Islet of Langerhans (tissue), 1 donor: ENCODE results near the gene POMGNT2.

Experiments
- FAIRE-seq: peaks from one replicate; lab custom pipeline; 2011; peaks lifted over from hg19 to GRCh38; lab: Jason Lieb, UNC

POMGNT2 gene

GRCh38 chr3:43102773-43103480 lies 3.0 kb downstream of the POMGNT2 start:
- no peak for FAIRE-seq

DNA sequence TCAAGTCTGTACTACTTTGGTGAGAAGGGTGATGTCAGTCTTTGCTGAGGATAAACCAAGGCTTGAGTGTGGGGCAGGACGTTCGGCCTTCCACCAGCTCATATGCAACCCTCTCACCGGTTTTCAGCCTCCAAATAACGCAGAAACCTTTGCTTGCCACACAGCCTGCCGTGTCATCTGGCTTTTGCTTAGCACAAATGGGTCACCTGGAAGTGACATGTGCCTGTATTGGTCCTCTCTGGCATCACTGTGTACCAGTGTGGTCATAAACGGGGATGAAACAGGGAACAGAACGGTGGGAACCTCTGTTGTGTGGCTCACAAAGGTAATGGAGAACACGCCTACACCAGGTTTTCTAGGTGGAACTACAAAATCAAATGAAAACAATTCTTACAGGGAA lies 7.1 kb downstream of the POMGNT2 start:
- FAIRE-seq, result no peak

- no peak for FAIRE-seq
These were observed 8.3 kb downstream of the POMGNT2 start for GRCh38 chr3:43097400-43098080.

GRCh38 chr3:43096761-43097160 lies 9.1 kb downstream of the POMGNT2 start:
- FAIRE-seq, result no peak

- no peak for FAIRE-seq
These were observed 10.5 kb downstream of the POMGNT2 start for GRCh38 chr3:43095370-43095769.

DNA sequence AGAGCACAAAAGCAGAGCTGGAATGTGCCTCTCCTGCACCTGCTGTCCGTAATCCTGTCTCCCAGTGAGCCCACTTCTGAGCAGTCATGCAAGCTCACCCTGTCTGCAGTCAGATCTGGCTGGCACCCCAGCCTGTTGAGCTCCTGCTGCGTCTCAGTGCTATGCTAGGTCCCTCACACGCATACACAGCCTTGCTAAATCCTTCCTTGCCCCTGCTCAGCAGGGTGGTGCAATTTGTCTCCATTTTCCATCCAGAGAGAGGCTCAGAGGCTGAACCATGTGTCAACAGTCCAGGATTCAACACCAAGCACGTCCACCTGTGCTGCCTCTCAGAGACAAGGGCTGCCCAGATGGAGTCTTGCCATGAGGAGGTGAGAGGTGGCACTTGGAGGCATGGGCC lies 11.0 kb downstream of the POMGNT2 start:
- no peak for FAIRE-seq

GRCh38 chr3:43094381-43094780 lies 11.5 kb downstream of the POMGNT2 start:
- FAIRE-seq, result no peak

GRCh38 chr3:43093974-43094373 lies 11.9 kb downstream of the POMGNT2 start:
- no peak for FAIRE-seq

- FAIRE-seq, result no peak
These were observed 12.9 kb downstream of the POMGNT2 start for GRCh38 chr3:43093006-43093405.

- no peak for FAIRE-seq
These were observed 14.4 kb downstream of the POMGNT2 start for GRCh38 chr3:43091481-43091880.

DNA sequence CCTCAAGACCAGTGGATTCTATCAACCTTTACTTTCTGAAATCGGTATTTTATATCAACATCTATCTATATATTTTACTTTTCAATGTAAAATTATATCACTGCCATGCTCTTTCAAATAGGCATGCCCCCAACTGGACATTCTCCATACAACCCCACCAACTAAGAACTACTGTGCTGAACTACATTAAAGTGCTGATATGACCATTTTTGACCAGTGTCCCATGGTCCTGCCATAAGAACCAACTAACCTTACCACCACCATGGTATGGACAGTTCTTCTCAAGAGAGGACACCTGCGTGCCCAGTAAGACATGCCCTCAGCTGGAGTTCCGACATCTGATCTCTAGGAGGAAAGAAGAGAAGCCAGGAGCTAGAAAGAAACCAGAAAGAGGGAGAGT lies 15.6 kb downstream of the POMGNT2 start:
- FAIRE-seq, result no peak

DNA sequence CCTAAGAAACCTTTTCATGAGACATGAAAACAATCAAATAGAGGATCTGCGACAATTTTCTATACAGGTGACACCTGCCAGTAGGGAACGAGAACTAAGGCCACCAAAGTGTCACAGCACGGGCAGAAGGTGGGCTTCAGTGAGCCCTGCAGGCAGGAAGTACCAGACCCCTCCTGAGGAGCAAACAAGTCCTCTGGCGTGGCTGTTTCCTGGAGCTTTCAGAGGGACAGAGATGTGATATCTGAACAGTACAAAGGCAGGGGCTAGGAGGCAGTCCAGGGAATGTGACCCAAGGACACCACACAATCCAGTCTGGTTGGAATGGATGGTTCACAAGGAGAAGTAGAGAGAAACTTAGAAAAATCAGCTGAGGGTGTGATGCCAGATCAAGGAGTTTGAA lies 16.8 kb downstream of the POMGNT2 start:
- no peak for FAIRE-seq

- FAIRE-seq, result no peak
These were observed 18.6 kb downstream of the POMGNT2 start for GRCh38 chr3:43087249-43087776.

GRCh38 chr3:43086460-43087165 lies 19.3 kb downstream of the POMGNT2 start:
- FAIRE-seq, result no peak

DNA sequence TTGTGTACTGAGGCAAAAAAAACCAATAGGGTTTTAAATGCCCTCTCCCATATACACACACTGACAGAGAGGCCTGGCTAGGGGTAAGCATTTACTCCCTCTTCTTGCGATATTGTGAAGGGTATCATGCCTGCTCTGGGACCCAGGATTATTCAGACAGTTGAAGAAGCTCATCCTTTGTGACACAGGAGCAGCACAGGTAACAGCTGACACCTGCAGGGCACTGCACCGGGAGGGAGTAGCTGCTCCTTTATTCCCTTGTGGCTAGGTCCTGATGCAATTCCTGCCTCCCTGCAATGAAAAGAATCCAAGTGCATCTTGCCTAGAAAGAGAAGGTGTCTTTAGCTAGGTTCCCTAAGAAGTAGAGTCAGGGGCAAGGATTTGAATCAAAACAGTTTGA lies 23.4 kb downstream of the POMGNT2 start:
- no peak for FAIRE-seq

- FAIRE-seq, result no peak
These were observed 24.1 kb downstream of the POMGNT2 start for GRCh38 chr3:43081796-43082195.

DNA sequence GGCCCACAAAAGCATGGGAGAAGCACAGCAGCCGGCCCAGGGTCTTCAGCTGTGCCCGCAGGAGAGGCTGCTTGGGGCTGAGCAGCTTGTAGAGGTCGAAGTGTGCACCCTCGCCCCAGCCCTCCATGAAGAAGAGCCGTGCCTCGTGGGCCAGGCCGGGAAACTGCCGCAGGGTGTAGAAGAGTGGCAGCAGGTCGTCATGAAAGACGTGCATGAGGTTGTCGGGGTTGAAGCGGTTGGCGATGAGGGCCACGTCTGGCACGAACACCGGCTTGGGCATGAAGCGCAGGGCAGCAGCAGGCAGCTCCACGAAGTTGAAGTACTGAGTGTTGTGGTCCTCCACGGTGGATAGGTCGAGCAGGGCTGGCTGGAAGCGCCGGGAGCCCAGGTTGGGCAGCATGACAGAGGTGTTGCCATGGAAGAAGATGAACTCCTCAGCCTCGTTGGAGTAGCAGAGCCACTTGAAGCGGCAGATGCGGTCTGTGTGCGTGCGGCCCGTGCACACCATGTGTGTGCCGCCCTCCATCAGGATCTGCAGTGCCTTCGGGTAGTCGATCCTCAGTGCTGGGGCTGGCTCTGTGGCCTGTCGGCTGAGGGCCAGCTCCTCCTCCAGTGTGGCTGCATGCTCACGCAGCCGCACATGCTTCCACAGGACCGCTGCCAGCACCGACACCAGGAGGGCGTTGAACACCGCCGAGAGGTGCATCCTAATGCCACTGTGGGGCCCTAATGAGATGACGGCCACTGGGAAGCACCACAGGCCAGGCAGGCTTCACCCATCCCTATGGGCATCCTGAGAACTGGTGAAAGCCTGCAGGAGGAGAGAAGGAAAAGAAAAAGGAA lies 24.9 kb downstream of the POMGNT2 start:
- no peak for FAIRE-seq

GRCh38 chr3:43079536-43080332 lies 26.1 kb downstream of the POMGNT2 start:
- no peak for FAIRE-seq

- FAIRE-seq, result no peak
These were observed 28.2 kb downstream of the POMGNT2 start for GRCh38 chr3:43077707-43078106.

- FAIRE-seq, result no peak
These were observed 28.6 kb downstream of the POMGNT2 start for GRCh38 chr3:43077261-43077660.

GRCh38 chr3:43076857-43077256 lies 29.0 kb downstream of the POMGNT2 start:
- FAIRE-seq, result no peak
